Measurements from ENCODE around the gene CELSR1.

GRCh38 chr22:46355369-46355995 is 181.9 kb downstream of the CELSR1 start:
- TF ChIP-seq CTCF (IDR thresholded peaks at IDR 0.05), result no peak
- no peak for TF ChIP-seq POLR2A (IDR thresholded peaks at IDR 0.05)

All from lower leg skin (tissue), 3 donors.